ENCODE measurements around the gene ACTN3.
"Not testable (repeated sequence)": the region's sequence is repeated elsewhere in the genome, so short reads cannot be mapped to it uniquely, and the experiment has no call there.

GRCh38 chr11:66540598-66540997 is 6.1 kb upstream of the ACTN3 start:
- TF ChIP-seq POLR2A, CTCF (IDR thresholded peaks at IDR 0.05): not testable (repeated sequence)
